GM18505 (cell line): ENCODE data around the gene LYL1.

Experiments
- ATAC-seq: cut with Tn5 transposase; IDR thresholded peaks from one replicate; pipeline ENCODE4 v1.9.1; 2021; ENCODE audit not compliant: unreplicated experiment
- POLR2A ChIP-seq: IDR thresholded peaks from 4 replicates; pipeline ENCODE4 v1.6.1; 2011; ENCODE audit warnings: borderline replicate concordance; ENCODE audit not compliant: insufficient read depth, insufficient read length; ENCODE audit errors: extremely low read depth

The LYL1 gene

DNA sequence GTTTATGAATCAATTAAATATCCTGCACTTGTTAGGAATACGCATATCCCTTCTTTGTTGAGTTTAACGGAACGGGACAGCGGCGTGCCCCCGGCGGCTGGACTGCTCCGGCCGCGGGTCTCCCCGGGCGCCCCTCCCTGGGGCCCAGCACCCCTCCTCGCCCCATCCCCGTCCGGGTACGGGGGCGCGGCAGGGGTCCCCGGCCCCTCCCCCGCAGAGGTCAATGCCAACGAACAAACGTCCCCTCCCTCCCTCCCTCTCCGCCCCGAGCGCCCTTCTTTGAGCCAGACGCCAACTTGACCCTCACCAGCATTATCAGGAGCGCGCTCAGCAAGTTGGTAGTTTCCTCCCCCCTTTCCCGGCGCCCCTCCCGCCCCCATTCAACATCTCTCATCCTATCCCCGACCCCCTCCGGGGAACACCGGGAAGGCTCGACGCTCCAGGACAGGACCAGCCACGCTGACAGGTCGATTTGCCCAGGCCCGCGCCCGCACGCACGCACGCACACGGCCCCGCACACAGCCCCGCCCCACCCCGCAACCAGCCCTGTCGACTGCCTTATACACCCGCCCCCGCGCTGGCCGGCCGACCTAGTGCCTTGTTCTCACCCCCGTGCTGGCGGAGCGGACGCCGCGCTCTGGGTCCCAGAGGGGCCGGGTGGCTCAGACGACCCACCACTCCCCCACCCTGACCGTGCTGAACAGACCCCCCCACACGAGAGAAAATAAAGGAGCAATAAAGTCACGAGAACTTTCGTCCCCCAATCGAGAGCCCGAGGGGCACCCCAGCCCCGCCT, 5.0 kb downstream of the LYL1 start:
- ATAC-seq = no peak
- TF ChIP-seq POLR2A = peak; percentile 27

- no peak for ATAC-seq
- TF ChIP-seq POLR2A = no peak
Observed at GRCh38 chr19:13097033-13097462, 5.6 kb downstream of the LYL1 start.

GRCh38 chr19:13095934-13096927, 6.4 kb downstream of the LYL1 start:
- TF ChIP-seq POLR2A = no peak
- ATAC-seq = no peak

- ATAC-seq = no peak
- no peak for TF ChIP-seq POLR2A
Observed at GRCh38 chr19:13095393-13095784, 7.3 kb downstream of the LYL1 start.

GRCh38 chr19:13094771-13095392, 7.8 kb downstream of the LYL1 start:
- TF ChIP-seq POLR2A = no peak

GRCh38 chr19:13094106-13094504, 8.6 kb downstream of the LYL1 start:
- no peak for TF ChIP-seq POLR2A
- ATAC-seq = no peak

More at GRCh38 chr19:13094771-13095392, 7.8 kb downstream of the LYL1 start:
- ATAC-seq = no peak

GRCh38 chr19:13093407-13094105, 9.1 kb downstream of the LYL1 start:
- no peak for TF ChIP-seq POLR2A
- no peak for ATAC-seq

DNA sequence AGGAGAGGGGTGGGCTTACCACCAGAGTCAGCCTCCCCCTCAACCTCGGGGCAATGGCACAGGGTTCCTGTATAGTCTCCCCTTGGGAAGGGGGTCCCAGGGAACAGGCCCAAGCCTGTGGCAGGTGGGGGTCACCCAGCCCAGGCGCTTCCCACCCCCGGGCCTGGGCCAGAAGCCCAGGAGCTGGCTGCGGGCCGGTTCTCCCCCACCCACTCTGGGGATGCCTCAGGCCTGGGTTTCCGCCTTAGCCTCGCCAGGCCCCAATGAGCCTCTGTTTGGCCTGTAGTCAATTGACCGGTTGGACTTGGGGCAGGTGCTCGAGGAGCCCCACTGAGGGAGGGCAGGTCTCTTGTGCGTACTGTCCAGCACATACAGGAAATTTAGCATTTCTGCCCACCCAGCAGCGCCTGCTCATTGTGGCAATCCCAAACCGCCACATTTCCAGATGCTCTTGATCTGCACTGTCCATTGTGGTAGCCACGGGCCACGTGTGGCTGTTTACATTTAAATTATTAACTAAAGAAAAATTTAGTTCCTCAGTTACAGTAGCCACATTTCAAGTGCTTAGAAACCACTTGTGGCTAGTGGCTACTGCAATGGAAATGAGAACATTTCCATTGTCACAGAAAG, 9.9 kb downstream of the LYL1 start:
- no peak for TF ChIP-seq POLR2A

DNA sequence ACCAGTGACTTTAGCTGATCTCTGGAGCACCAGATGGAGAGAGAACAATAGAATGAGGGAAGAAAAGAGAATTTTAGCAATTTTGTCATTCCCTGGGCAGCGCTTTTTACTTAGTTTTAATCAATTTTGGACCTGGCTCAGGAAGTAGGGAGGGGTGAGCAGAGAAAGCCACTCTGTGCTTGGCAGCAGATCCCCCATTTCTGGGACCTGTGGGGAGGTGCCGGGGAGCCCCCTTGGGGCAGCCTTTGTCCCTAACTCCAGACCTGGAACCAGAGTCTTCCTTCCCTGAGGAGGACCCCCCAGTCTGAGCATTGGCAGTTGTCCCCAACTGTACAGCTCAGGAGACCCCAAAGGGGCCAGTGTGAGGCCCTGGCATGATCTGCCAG, 10.5 kb downstream of the LYL1 start:
- no peak for TF ChIP-seq POLR2A
- ATAC-seq = no peak

More for the DNA sequence above, 9.9 kb downstream of the LYL1 start:
- no peak for ATAC-seq

- no peak for TF ChIP-seq POLR2A
- ATAC-seq = no peak
Observed at GRCh38 chr19:13091400-13092157, 11.1 kb downstream of the LYL1 start.

DNA sequence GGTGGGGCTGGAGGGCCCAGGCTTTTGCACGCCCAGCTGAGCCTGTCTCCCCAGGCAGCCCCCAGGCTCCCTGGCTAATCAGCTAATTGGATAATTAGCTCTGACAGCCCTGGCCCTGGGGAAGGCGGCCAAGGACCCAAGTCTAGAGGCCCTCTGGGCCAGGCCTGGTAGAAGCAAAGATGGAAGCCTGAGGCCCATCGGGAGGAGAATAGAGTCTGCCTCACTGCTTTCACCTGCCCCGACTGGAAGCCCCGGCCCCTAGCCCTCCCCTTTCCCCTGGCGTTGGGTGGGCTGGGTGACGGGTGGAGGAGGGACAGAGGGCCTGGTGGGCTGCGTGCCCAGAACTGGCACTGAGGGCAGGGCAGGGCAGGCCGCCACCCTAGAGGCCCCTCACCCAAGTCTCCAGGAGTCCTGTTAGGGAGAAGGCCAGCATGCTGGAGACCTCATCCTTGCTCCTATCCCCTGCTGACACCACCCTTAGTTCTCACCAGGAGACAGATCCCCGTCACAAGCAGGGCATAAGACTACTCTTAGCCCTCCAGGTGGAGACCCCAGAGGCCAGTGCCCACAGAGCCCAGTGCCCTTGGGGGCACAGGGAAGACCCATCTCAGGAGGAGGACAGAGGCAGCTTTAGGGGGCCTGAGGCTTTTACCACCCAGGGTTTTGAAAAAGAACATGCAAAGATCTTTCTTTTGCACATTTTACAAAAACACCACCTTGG, 12.0 kb downstream of the LYL1 start:
- no peak for ATAC-seq
- TF ChIP-seq POLR2A = no peak
